Large intestine (tissue), 3 donors: ENCODE data around the gene RAD51B. TPM values are rescaled to one million over a fixed set of nuclear protein-coding genes. Genes with fewer than 3 reads are reported as not detected.
A peak's percentile ranks its signal among the peaks of the same experiment; 100 is the strongest.

Experiments used
- DNase-seq, 2 donors: peaks; one replicate each; pipeline versions ENCODE4 v3.0.0 to v3.0.0-alpha.2; 2013
- H3K27ac ChIP-seq: one replicate; pipeline ENCODE4 v1.5.1; 2013; ENCODE audit warnings: low read length
- H3K27me3 ChIP-seq: 2 replicates; pipeline ENCODE4 v1.6.1; 2013; ENCODE audit warnings: low read length; ENCODE audit not compliant: control insufficient read depth, insufficient read depth
- H3K36me3 ChIP-seq: 2 replicates; pipeline ENCODE4 v1.6.1; 2013; ENCODE audit warnings: low read length; ENCODE audit not compliant: control insufficient read depth, insufficient read depth
- H3K4me1 ChIP-seq: one replicate; pipeline ENCODE4 v1.6.1; 2013; ENCODE audit warnings: low read length; ENCODE audit not compliant: control insufficient read depth, insufficient read depth
- H3K4me3 ChIP-seq: one replicate; pipeline ENCODE4 v1.5.1; 2013; ENCODE audit warnings: low read length
- H3K9me3 ChIP-seq: one replicate; pipeline ENCODE4 v1.6.1; 2013; ENCODE audit warnings: mild to moderate bottlenecking, low read depth, low read length, moderate library complexity; ENCODE audit not compliant: control insufficient read depth
- WGBS: methylation state at CpG from one replicate; pipeline ENCODE4 v1.1.5; 2013; ENCODE audit warnings: low lambda C conversion rate; ENCODE audit not compliant: insufficient coverage; 5-methylcytosine and 5-hydroxymethylcytosine counted together
- polyA plus RNA-seq: library from polyadenylated mRNA; unstranded; fragments of 120-200 nt; gene quantifications from one replicate; pipeline ENCODE4 v1.2.1, GENCODE V29; 2013

RAD51B gene
- polyA plus RNA-seq, 1 donor: 6.4 TPM

DNA sequence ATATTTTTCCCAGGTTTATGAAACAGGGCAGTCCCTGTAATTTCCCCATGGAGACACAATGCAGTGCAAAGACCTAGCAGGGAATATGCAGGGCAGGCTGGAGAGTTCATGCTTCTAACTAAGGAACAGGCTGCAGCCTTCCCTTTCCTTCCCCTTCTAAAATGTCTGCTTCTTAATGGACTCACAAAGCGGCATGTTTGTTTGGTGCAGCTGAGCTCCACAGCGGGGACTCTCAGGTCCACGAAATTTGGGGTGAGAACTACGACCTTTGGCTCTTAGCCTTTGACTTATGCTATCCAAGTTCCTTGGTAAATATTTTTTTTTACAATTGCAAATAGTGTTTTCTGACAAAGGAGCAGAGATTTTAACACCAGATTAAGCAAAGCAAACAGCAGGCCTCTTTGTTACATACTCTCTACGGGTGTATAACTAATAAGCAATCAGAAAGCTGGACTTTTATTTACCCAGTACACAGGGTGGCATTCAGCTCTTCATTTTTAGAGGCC lies 649.7 kb downstream of the RAD51B start:
- Histone ChIP-seq H3K27me3 (no peaks in the 10 kb centered on the region), H3K36me3 (no peaks in the 10 kb centered on the region), H3K27ac (peak overlapping the region; percentile 68), H3K9me3 (no peaks in the 10 kb centered on the region), H3K4me3 (no peak overlapping the region), H3K4me1 (peaks cover 25% of the 10 kb centered on the region)
- whole genome bisulfite sequencing: 40% methylated on average over 1 of the region's 5 CpGs
- DNase-seq: no peak

DNA sequence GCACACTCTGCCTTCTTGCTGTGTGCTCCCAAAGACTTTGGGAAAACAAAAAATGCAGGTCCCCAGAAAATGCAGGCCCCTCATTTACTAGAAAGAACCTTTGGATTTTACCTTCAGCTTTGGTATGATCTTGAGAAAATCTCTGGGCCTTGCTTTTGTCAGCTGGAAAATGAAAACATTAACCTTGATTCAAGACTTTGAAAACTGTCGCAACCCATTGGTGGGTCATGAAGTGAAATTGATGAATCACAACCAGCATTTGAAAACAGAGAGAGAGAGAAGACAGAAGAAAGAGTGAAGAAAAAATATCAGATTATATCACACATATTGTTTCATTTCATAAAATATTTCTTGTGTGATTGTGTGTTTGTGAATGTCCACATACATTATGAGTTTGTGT lies 650.8 kb downstream of the RAD51B start:
- H3K4me1 ChIP-seq: peaks cover 27% of the 10 kb centered on the region
- H3K4me3 ChIP-seq: no peak overlapping the region
- H3K9me3 ChIP-seq: no peaks in the 10 kb centered on the region
- no peaks in the 10 kb centered on the region for H3K36me3 ChIP-seq
- no peaks in the 10 kb centered on the region for H3K27me3 ChIP-seq
- WGBS: no CpG with 5 or more reads among the region's 1 CpG
- no peak for DNase-seq
- H3K27ac ChIP-seq: peak overlapping the region; percentile 68

DNA sequence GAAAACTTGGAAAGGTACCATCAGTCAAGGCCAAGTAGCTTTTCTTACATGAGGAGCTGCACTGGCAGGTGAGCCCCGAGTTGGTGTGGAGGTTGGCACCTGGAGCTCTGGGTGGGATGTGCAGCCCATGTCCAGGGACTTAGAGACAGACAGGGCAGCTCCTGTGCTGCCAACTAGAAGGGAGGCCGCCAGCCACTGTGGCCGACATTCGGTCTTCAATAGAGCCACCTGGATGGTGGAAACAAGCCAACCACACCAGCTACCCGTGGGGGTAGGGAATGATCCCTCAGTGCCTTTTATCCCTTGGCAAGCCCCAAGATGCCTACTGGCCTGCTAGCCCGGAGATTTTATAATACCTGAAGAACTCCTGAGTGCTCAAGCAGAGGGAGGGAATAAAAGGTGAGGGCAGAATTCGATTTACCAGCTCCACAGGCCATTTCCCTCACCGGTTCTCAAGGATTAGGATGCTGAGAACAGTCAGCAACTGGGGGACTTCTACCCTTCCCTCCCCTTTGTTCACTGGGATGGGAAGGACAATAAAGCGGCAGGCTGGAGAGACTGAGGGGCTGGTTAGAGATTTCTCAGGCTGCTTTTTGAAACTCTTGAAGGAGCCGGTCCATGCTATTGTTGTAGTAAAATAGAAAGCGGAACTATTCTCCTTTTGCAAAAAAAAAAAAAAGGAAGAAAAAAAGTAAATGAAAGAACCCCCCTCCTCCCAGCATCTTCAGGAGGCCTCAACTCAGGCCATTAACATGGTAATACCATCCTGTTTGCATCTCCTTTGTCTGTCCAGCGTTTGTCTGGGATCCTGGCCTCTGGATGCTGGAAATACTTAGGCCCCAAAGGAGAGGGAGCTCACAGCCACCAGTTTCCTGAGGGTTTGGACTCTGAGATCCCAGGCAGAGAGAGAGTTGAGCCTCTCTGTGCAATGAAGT lies 651.7 kb downstream of the RAD51B start:
- no peaks in the 10 kb centered on the region for H3K36me3 ChIP-seq
- H3K27me3 ChIP-seq: no peaks in the 10 kb centered on the region
- H3K9me3 ChIP-seq: no peaks in the 10 kb centered on the region
- DNase-seq: no peak
- no peak overlapping the region for H3K27ac ChIP-seq
- peaks cover 30% of the 10 kb centered on the region for H3K4me1 ChIP-seq
- H3K4me3 ChIP-seq: no peak overlapping the region
- 100% methylated on average over 1 of the region's 12 CpGs for WGBS

DNA sequence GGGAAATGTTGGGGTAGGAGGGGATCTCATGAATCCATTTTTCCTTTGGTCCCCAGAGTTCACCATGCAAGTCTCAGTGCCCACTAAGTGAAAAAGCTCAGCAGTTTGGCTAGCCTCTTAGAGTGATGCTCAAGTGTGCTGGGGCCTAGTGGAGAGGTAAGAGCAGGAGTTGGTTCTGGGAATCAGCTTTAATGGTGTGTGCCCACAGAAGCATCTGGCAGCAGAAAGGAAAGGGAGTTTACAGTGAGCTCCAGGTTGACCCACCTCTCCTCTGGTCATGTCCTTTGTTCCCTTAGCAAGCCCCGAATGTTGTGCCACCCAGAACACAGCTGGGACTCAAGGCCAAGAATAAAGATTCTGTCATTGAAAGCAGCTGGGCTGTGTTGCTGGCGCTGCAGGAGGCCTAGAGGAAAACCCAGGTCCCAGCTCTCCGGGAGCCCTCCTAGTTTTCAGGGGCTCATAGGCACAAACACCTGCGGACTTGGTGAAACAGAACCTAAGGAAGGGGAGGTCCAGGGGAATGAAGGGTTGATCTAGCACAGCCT lies 652.5 kb downstream of the RAD51B start:
- no CpG with 5 or more reads among the region's 4 CpGs for whole genome bisulfite sequencing
- Histone ChIP-seq H3K27me3 (no peaks in the 10 kb centered on the region), H3K36me3 (no peaks in the 10 kb centered on the region), H3K9me3 (no peaks in the 10 kb centered on the region), H3K27ac (no peak overlapping the region), H3K4me1 (peaks cover 35% of the 10 kb centered on the region), H3K4me3 (no peak overlapping the region)
- no peak for DNase-seq

DNA sequence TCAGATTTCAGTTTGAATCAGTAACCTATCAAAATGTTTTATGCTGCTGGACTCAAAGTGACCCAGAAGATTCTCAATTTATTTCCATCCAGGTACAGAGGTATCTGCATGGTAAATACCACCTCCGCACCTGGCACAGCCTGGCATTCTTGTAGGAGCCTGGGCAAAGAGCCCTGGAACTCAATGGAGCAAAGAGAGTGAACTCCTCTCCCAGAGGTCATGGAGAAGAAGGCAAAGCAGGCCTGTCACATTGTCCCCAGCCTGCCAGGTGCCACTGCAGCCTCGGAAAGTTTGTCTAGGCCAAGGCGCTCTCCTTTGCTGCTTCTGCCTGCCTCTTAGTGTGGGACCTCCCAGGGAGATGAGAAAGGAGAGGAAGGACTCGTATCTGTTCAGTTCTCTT lies 653.5 kb downstream of the RAD51B start:
- no peaks in the 10 kb centered on the region for H3K36me3 ChIP-seq
- H3K27me3 ChIP-seq: no peaks in the 10 kb centered on the region
- no peaks in the 10 kb centered on the region for H3K9me3 ChIP-seq
- no peak overlapping the region for H3K27ac ChIP-seq
- no peak for DNase-seq
- H3K4me1 ChIP-seq: peaks cover 38% of the 10 kb centered on the region
- no CpG with 5 or more reads among the region's 4 CpGs for WGBS
- H3K4me3 ChIP-seq: no peak overlapping the region

DNA sequence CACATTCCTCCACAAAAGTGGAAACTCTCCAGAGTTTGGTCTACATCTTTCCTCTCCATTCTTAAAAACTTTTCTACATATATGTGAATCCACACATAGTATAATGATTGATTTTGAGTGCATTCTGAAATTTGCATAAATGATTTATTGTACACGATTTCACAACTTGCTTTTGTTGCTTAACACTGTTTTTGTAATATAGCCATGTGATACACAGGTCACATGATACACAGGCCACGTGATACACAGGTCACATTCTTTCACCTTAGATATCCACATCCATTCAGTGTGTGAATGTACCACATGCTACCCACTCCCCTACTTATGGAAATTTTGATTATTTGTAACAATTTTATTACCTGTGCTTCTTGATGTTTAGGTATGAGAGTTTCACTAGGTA lies 654.2 kb downstream of the RAD51B start:
- DNase-seq: peak; percentile 51 to 72
- H3K36me3 ChIP-seq: no peaks in the 10 kb centered on the region
- H3K4me1 ChIP-seq: peaks cover 31% of the 10 kb centered on the region
- WGBS: 100% methylated on average over 1 of the region's 2 CpGs
- no peak overlapping the region for H3K27ac ChIP-seq
- H3K9me3 ChIP-seq: no peaks in the 10 kb centered on the region
- no peak overlapping the region for H3K4me3 ChIP-seq
- no peaks in the 10 kb centered on the region for H3K27me3 ChIP-seq

DNA sequence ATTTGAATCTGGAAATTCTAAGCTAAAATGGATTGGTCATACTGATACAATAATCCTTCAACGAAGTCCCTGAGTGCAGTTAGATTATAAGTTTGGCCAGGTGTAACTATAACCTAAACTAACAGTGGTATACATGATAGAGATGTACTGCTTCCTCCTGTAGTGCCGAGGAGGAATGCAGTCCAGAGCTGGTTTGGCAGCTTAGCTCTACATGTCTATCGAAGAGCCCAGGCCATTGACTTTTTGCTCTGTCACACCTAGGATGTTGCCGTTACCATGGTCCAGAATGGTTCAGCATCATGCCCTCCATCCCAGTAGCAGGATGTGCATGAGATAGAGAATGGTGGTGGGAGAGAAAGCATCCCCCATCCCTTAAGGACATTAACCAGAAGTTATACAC lies 655.2 kb downstream of the RAD51B start:
- Histone ChIP-seq H3K4me1 (peaks cover 24% of the 10 kb centered on the region), H3K27me3 (no peaks in the 10 kb centered on the region), H3K9me3 (no peaks in the 10 kb centered on the region), H3K27ac (no peak overlapping the region), H3K4me3 (no peak overlapping the region), H3K36me3 (no peaks in the 10 kb centered on the region)
- WGBS: no CpG with 5 or more reads among the region's 4 CpGs
- no peak for DNase-seq

DNA sequence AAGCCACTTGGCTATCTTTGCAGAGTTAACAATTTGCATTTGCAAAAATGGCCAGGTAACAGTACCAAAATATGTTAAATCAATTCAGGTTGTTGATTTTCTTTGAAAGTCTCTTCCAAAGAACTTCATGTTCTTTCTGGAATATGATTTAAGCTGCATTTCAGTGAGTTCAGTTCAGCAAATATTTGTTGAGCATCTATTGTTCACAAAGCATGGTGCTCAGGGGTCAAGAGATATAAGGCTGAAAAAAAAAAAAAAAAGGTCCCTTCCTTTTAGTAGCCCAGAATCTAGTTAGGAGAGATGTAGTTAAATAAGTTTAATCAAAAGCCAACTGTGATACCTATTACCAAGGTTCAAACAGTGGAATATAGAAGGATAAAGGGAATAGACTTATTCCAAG lies 656.2 kb downstream of the RAD51B start:
- H3K27me3 ChIP-seq: no peaks in the 10 kb centered on the region
- DNase-seq: no peak
- H3K27ac ChIP-seq: no peak overlapping the region
- H3K4me3 ChIP-seq: no peak overlapping the region
- H3K9me3 ChIP-seq: no peaks in the 10 kb centered on the region
- H3K4me1 ChIP-seq: peaks cover 25% of the 10 kb centered on the region
- H3K36me3 ChIP-seq: no peaks in the 10 kb centered on the region

DNA sequence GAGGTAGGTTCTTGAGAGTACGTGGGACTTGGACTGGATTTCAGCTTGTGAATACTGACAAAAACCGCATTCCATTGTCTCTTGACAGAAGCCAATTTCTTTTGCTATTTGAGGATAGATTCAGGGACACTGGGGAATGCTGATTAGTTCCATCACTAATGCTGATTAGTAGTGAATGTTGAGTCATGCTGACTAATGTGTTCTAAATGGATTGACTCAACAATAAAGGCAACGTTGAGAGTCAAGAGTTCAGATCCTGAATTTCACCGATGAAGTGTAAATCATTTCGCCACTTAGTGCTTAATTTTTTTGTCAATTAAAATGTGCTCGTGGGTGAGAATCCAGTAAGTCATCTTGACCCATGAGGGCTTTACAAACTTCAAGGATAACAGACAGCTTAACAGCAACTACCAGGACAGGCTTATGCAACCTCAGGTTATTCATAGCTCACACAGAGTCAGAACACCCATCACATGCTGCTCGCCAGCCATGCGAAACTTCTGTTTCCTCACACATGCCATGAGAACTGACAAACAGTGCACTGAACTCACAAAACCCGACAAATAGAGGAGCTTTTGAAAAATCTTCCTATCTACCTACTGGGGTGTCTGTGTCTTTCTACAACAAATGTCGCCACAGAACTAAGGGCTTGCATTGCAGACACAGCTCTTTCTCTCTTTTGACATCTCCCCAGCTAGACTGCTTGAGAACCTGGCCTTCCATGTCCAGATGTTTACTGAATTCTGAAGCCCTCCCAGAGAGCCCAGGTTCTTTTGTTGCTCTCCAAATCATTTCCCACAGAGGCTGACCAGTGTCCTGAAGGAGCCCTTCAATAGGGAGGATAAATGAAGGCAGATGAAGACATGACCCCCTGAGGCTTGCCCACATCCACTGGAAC lies 656.9 kb downstream of the RAD51B start:
- DNase-seq: peak; percentile 53 to 64
- 40% methylated on average over 1 of the region's 10 CpGs for WGBS

DNA sequence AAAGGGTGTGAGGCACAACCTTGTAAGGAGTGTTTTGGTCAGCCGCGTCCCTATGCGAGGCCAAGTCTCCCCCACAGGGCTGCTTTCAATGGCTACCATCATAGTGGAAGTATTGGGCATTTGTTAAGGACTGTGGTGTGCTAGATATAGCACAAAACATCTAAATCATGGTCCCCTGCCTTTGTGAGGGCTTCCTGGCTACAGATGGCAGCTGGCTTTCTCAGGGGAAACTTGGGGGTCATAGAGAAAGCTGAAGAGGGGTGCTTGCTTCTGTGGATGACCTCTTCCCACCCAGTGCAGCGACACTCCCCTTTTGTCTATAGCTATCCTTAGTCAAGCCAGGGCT lies 657.5 kb downstream of the RAD51B start:
- no peaks in the 10 kb centered on the region for H3K27me3 ChIP-seq
- WGBS: no CpG with 5 or more reads among the region's 4 CpGs
- peak overlapping the region; percentile 49 for H3K27ac ChIP-seq
- H3K9me3 ChIP-seq: no peaks in the 10 kb centered on the region
- no peak overlapping the region for H3K4me3 ChIP-seq
- no peaks in the 10 kb centered on the region for H3K36me3 ChIP-seq
- H3K4me1 ChIP-seq: peaks cover 25% of the 10 kb centered on the region
- no peak for DNase-seq

More for the DNA sequence above, 656.9 kb downstream of the RAD51B start:
- Histone ChIP-seq H3K9me3 (no peaks in the 10 kb centered on the region), H3K4me1 (peaks cover 25% of the 10 kb centered on the region), H3K27me3 (no peaks in the 10 kb centered on the region), H3K4me3 (no peak overlapping the region), H3K27ac (peak overlapping the region; percentile 49), H3K36me3 (no peaks in the 10 kb centered on the region)
